Measurements from ENCODE around the gene CCR5. TPM values are rescaled to one million over a fixed set of nuclear protein-coding genes. Genes with fewer than 3 reads are reported as not detected.

The CCR5 gene
- total RNA-seq, 1 donor from 2014 or later = 0.55 TPM

- H3K4me3 Mint-ChIP-seq = peak within 1 kb of the TSS; percentile 60
- peaks cover 76% of the 10 kb centered on the region for H3K4me1 Mint-ChIP-seq
- intact Hi-C loops (cut with micrococcal nuclease) = no loop called here
- H3K9me3 Mint-ChIP-seq = no peaks in the 10 kb centered on the region
- no peak for TF ChIP-seq CTCF (IDR thresholded peaks at IDR 0.05)
- DNase-seq (no peak), ATAC-seq (ENCODE audit: low read depth) (peak; percentile 47)
- CTCF ChIA-PET = interaction anchor here (0.6 to 1.6 kb wide), 4 partner anchors 15 to 415 kb away, joined by 3 to 4 read pairs (median 3); no protein-coding TSS in a partner anchor
- H3K36me3 Mint-ChIP-seq (ENCODE audit: low read depth) = no peaks in the 10 kb centered on the region
- POLR2A ChIA-PET = no interaction called here
- no peak within 1 kb of the TSS for H3K27ac Mint-ChIP-seq
- H3K27me3 Mint-ChIP-seq = no peaks in the 10 kb centered on the region
These were observed 16.9 kb upstream of the CCR5 start, which contains the start of gene CCR2 for GRCh38 chr3:46353647-46354410. Gene CCR2 (plus strand): TSS chr3:46354111. CDS start chr3:46357528, 3,417 bp downstream.

GRCh38 chr3:46354478-46354877 is 16.3 kb upstream of the CCR5 start:
- DNase-seq (no peak), ATAC-seq (ENCODE audit: low read depth) (no peak)
- no peak for TF ChIP-seq CTCF (IDR thresholded peaks at IDR 0.05)
- CTCF ChIA-PET = interaction anchor here (1.5 to 1.6 kb wide), 2 partner anchors 14 to 78 kb away, joined by 3 to 4 read pairs; no protein-coding TSS in a partner anchor
- intact Hi-C loops (cut with micrococcal nuclease) = no loop called here
- Mint-ChIP-seq H3K9me3 (no peaks in the 10 kb centered on the region), H3K27me3 (no peaks in the 10 kb centered on the region), H3K4me1 (peaks cover 72% of the 10 kb centered on the region), H3K27ac (no peak overlapping the region), H3K4me3 (no peak overlapping the region), H3K36me3 (ENCODE audit: low read depth) (no peaks in the 10 kb centered on the region)
- POLR2A ChIA-PET = no interaction called here

GRCh38 chr3:46354984-46355383 is 15.8 kb upstream of the CCR5 start:
- Mint-ChIP-seq H3K27me3 (no peaks in the 10 kb centered on the region), H3K4me3 (no peak overlapping the region), H3K36me3 (ENCODE audit: low read depth) (no peaks in the 10 kb centered on the region), H3K4me1 (peaks cover 72% of the 10 kb centered on the region), H3K9me3 (no peaks in the 10 kb centered on the region), H3K27ac (no peak overlapping the region)
- DNase-seq = no peak
- CTCF ChIA-PET = interaction anchor here (1.6 kb wide), 1 partner anchor 78 kb away, joined by 4 read pairs; no protein-coding TSS in a partner anchor
- no peak for ATAC-seq (ENCODE audit: low read depth)
- POLR2A ChIA-PET = no interaction called here
- intact Hi-C loops (cut with micrococcal nuclease) = no loop called here
- TF ChIP-seq CTCF (IDR thresholded peaks at IDR 0.05) = no peak

- no peak overlapping the region for H3K27ac Mint-ChIP-seq
- H3K4me3 Mint-ChIP-seq = no peak overlapping the region
- peaks cover 71% of the 10 kb centered on the region for H3K4me1 Mint-ChIP-seq
- no peak for DNase-seq
- TF ChIP-seq CTCF (IDR thresholded peaks at IDR 0.05) = no peak
- POLR2A ChIA-PET = no interaction called here
- no peaks in the 10 kb centered on the region for H3K27me3 Mint-ChIP-seq
- intact Hi-C loops (cut with micrococcal nuclease) = no loop called here
- no peaks in the 10 kb centered on the region for H3K36me3 Mint-ChIP-seq (ENCODE audit: low read depth)
- H3K9me3 Mint-ChIP-seq = no peaks in the 10 kb centered on the region
- no peak for ATAC-seq (ENCODE audit: low read depth)
- CTCF ChIA-PET = no interaction called here
These were observed 14.5 kb upstream of the CCR5 start for GRCh38 chr3:46356276-46356675.

- CTCF ChIA-PET = no interaction called here
- peak overlapping the region; percentile 28 for H3K27ac Mint-ChIP-seq
- H3K9me3 Mint-ChIP-seq = no peaks in the 10 kb centered on the region
- TF ChIP-seq CTCF (IDR thresholded peaks at IDR 0.05) = no peak
- no peaks in the 10 kb centered on the region for H3K27me3 Mint-ChIP-seq
- peaks cover 72% of the 10 kb centered on the region for H3K4me1 Mint-ChIP-seq
- ATAC-seq (ENCODE audit: low read depth) = no peak
- POLR2A ChIA-PET = no interaction called here
- DNase-seq = no peak
- no peak overlapping the region for H3K4me3 Mint-ChIP-seq
- intact Hi-C loops (cut with micrococcal nuclease) = no loop called here
- H3K36me3 Mint-ChIP-seq (ENCODE audit: low read depth) = no peaks in the 10 kb centered on the region
These were observed 13.8 kb upstream of the CCR5 start for GRCh38 chr3:46356909-46357308.
